Uterus (tissue), 2 donors: ENCODE data around the gene SULT2B1.

Experiments used
- CTCF ChIP-seq, 4 experiments: fragments of 200-600 bp in 2 of 4; fragments of 450-650 bp in 2 of 4; sonication (generic) in 2 of 4; IDR thresholded peaks; one replicate each; pipeline ENCODE4 v1.5.1; 2016 to 2019; ENCODE audit warnings: antibody characterized with exemption in 4 of 4, mild to moderate bottlenecking in 2 of 4, moderate library complexity in 1 of 4
- POLR2A ChIP-seq, 2 donors: fragments of 450-650 bp; IDR thresholded peaks; one replicate each; pipeline ENCODE4 v1.6.1; 2016; ENCODE audit warnings: antibody characterized with exemption in 2 of 2, mild to moderate bottlenecking in 1 of 2, moderate library complexity in 1 of 2

- TF ChIP-seq POLR2A (IDR thresholded peaks at IDR 0.05): no peak
- no peak for TF ChIP-seq CTCF (IDR thresholded peaks at IDR 0.05)
These were observed 16.4 kb downstream of the SULT2B1 start for GRCh38 chr19:48568345-48568886.
